SIG-M5 treated with dmso at 0.1 percent for 504 hours (cell line): ENCODE measurements around the gene FAM227B.

Experiments used
- DNase-seq: peaks from one replicate; lab custom pipeline; 2025; ENCODE audit not compliant: unreplicated experiment; lab: John Stamatoyannopoulos, UW

Gene FAM227B

DNA sequence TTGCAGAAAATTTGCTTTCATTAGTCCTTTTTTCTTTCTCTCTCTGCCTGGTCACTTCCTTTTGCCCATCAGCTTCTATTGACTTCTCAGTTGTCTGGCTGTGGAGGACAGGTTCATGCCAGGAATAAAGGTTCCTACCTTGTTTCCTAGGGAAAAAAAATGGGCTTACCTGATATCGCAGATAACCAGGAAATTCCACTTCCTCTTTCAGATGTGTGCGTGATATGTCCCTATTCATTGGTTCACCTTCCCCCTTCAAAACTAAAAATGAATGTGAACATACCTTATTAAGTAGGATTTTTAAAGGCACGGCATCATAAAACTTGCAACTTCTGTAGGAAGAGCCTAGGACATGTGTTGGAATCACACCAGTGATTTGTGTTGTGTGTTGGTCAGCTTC lies 317.6 kb downstream of the FAM227B start:
- DNase-seq, result no peak

DNA sequence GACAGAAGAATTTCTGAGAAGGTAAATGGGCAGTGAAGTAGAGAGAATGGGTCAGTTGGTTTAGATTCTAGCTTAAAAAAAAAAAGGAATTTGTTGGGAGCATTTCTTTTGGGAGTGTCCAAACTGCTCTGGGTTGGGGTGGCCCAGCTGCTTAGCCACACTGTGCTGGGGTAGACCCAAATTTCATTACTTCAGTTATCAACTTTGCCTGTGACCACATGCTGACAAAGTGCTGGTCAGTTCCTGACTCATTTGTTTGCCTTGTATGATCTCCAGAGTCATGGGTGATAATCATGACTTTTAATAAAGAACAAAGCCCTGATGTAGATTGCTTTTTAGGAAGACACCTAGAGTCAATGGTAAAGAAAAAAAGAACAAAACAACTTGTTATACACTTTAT lies 319.1 kb downstream of the FAM227B start:
- DNase-seq, result no peak

DNA sequence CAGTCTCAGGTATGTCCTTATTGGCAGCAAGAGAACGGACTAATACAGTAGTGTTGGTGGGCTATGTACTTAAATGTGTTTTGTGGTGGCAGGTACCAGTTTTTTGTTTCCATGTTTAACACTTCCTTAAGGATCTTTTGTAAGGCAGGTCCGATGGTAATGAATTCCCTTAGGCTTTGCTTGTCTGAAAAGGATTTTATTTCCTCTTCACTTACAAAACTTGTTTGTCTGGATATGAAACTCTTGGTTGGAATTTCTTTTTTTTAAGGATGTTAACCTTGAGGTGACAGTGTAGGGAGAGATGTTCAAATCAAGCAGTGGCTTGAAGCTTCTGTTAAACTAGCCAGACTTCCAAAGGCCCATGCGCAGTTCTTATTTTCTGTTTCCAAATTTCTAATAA lies 319.8 kb downstream of the FAM227B start:
- DNase-seq, result no peak

DNA sequence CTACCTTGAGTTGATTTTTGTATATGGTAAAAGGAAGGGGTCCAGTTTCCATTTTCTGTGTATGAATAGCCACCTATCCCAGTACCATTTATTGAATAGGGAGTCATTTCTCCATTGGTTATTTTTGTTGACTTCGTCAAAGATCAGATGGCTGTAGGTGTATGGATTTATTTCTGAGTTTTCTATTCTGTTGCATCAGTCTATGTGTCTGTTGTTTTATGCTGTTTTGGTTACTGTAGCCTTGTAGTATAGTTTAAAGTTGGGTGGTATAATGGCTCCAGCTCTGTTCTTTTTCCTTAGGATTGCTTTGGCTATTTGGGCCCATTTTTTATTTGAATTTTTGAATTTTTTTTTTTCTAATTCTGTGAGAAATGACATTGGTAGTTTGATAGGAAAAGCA lies 323.0 kb downstream of the FAM227B start:
- no peak for DNase-seq

DNA sequence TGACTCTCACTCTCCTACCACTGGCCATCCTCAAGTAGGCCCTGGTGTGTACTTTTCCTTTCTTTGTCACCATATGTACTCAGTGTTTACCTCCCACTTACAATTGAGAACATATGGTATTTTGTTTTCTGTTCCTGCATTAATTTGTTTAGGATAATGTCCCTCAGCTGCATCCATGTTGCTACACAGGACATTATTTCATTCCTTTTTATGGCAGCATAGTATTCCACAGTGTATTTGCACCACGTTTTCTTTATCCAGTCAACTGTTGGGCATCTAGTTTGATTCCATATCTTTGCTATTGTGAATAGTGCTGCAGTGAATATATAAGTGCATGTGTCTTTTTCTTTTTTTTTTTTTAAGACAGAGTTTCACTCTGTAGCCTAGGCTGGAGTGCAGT lies 324.4 kb downstream of the FAM227B start:
- DNase-seq, result no peak

DNA sequence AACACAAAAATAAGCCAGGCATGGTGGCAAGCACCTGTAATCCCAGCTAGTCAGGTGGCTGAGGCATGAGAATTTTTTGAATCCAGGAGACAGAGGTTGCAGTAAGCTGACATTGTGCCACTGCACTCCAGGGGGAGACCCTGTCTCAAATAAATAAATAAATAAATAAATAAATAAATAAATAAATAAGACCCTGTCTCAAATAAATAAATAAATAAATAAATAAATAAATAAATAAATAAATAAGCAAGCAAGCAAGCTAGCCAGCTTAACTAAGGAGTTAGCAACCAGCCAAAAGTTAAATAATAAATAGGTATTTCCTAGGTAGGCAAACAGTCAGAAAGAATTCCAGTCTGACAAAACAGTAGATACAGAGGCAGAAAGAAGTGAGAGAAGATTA lies 326.7 kb downstream of the FAM227B start:
- DNase-seq, result no peak

DNA sequence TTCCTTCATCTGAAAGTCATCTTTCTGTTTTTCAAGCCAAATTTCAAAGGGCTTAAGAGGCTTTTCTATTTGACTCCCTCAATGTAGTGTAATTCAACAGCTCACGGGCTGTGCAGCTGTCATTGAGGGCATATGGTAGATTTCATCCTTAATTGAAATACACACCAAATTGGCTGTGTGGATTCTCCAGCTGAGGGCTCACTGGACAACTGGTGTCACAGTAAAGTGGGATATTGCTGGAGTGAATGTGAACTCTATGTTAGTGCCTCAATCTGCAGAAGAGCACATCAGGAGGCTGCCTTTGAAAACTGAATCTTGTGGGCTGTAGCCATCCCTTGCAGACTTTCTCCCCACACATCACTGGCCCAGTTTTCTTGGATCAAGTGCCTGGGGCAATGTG lies 330.4 kb downstream of the FAM227B start:
- no peak for DNase-seq

DNA sequence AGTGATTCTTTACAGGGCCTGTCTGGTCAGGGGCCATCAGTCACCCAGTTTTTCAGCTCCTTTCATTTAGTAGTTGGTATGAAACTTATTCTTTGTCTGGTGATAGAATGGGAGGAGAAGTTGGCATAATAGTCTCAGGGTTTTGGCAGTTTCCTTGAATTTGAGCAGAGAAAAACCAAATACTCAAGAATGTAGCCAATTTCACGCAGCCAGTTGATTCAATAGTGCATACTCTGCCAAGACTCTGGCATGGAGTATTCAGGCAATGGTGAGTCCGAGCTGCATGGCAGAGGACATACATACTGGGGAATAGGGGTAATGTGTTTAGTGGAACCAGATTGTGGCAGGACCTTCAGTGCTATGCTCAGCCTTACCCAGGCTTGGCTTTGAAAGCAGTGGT lies 332.2 kb downstream of the FAM227B start:
- DNase-seq, result no peak

DNA sequence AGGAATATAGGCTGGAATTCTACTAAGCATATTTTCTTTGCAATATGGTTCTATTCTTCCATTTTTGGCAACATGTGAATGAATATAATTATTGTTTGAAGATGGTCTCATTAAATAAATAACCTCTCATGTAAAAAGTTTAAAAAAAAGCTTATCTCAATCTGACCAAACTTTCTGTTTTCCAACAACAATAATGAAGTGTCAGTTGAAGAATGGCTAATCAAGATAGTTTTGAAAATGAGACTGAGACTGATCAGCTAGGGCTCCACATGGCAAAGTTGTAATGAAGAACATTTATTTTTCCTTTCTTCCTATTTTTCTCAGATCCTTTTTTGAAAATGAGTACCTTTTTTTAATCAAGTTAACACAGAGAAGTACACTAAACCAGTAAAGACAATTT lies 333.1 kb downstream of the FAM227B start:
- DNase-seq, result no peak

DNA sequence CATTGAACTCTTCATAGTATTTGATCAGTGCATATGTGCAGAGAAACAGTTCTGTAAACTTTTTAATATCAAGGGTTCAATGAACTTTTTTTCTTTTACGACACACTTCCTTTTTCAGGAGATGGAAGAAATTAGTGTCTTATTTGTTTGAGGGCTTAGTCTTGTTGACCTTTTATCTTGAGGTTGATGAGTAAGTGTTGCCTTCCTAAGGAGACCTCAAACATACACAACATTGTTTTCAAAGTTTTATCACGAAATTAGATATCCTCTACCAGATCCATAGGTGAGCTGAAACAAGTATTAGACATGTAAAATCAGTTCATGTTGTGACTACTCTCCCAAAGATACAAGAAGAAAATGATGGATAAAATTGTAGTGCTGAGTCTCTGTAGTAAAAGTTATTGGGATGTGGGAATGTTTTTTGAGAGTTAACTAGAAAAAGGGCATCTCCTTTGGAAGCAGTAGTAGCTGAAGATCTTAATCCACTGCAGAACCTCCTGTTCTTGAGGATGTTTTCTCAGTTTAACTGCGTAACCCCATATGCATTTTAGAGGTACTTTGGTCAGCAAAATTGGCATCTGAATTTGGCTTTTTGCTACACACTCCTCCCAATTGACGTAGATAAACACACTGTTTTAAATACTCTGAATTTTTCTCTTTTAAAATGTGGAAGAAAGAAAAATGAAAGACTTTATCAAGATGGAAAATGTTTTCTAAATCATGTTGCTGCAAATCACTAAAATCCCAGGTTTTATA lies 333.8 kb downstream of the FAM227B start:
- no peak for DNase-seq

DNA sequence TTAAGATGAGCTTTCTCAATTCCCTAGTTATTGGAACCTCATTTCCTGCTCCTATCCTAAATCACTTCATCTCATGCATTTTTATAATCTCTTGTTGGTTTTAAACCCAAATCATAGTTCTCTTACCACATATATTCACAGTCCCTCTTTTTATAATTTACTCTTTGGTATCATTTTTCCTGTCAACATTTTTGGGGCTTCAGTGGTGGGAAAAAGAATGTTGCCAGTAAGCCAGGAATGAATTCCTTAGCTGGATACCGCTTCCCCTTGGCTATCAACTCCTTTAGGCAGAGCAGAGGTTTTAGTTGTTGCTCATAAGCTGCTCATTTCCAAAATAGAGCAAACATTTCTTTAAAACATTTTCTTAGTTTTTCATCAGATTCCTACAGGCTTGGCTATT lies 338.3 kb downstream of the FAM227B start:
- no peak for DNase-seq

DNA sequence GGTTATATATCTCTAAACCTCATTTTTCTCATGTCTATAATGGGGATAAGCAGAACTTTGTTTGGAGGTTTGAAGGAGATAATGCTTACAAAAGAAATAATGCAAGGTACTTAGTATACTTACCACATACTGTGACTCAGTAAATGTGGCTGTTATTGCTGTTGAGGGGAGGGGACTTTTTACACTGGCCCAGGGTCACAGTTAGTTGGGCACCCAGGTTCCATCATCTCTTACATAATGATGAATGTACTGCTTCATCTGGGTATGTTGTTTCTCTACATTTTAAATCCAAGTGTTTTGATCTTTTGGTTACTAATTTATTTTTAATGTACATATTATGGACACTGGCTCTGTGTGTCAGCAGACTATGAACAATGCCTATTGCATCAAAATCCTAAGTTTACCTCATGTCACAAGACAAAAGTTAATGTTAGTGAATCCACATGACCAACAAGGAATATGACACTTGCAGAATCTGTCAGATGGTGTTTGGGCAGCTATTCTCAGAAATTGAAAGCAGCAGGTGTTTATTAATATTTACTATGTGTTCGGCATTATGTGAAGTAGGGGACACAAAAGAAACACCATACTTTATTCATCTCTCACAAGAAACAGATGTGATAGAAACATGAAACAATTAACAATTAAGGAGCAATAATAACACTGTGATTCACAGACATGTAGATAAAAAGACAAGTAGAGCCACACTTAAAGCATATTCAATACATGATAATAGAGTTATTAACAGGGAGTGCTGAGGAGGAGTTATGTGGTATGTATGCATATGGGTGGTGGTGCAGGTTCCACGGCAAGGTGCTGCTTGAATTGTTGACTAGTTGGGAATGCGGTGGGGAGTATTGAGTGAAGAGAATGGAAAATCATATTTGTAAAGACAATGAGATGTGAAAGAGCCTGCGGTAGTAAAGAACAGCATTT lies 340.8 kb downstream of the FAM227B start:
- no peak for DNase-seq

DNA sequence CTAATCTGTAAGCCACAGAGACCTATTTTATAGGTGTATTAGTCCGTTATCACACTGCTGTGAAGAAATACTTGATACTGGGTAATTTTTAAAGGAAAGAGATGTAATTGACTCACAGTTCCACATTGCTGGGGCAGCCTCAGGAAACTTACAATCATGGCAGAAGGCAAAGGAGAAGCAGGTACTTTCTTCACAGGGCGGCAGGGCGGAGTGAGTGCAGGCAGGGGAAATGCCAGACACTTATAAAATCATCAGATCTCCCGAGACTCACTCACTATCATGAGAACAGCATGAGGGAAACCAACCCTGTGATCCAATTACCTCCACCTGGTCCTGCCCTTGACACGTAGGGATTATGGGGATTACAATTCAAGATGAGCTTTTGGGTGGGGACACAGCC lies 341.9 kb downstream of the FAM227B start:
- no peak for DNase-seq
